Measurements from ENCODE around the gene PRPSAP2.

The PRPSAP2 gene

DNA sequence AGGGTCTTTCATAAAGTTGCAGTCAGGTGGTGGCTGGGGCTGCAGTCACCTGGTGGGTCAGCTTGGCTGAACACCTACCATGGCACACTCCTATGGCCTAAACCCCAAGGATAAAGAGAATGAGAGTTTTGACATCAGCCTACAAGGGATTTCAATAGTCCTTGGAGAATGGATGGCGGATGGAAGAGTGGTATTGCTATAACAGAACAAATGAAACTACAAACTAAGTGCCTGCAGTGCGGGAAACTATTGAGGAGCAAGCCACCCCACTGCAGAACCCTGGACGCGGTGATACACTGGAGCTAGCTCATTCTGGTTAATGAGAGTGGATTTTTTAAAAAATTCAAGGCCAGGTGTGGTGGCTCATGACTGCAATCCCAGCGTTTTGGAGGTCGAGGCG, 3.0 kb upstream of the PRPSAP2 start:
- H4K20me1 ChIP-seq (ENCODE audit: low read depth, low read length), result no peaks in the 10 kb centered on the region
- peak overlapping the region; percentile 75 for H3K4me2 ChIP-seq (ENCODE audit: low read depth, low read length, poor library complexity, severe bottlenecking)
- H3K9me2 ChIP-seq (replicated peaks; ENCODE audit: insufficient read depth, low read length), result no peaks in the 10 kb centered on the region
- no peaks in the 10 kb centered on the region for H3K36me3 ChIP-seq (ENCODE audit: low read length)
- no peaks in the 10 kb centered on the region for H3K27me3 ChIP-seq (ENCODE audit: low read length)
- H3K9me3 ChIP-seq (ENCODE audit: insufficient read depth, low read length), result no peaks in the 10 kb centered on the region
- no peak overlapping the region for H2AFZ ChIP-seq (ENCODE audit: low read depth, low read length, severe bottlenecking)
- peak overlapping the region; percentile 66 for H3K4me3 ChIP-seq (ENCODE audit: insufficient read depth, low read length, poor library complexity, severe bottlenecking)
- no peak overlapping the region for H3K27ac ChIP-seq (ENCODE audit: low read depth, low read length)
- no peak overlapping the region for H3K9ac ChIP-seq (ENCODE audit: low read length)
- peaks cover 34% of the 10 kb centered on the region for H3K79me2 ChIP-seq (ENCODE audit: insufficient read depth, low read length)
- peaks cover 13% of the 10 kb centered on the region for H3F3A ChIP-seq (ENCODE audit: insufficient read depth)
- TF ChIP-seq EZH2phosphoT487 (conservative IDR thresholded peaks at IDR 0.05; ENCODE audit: low read length), result no peak
- TF ChIP-seq, protein P1, sequence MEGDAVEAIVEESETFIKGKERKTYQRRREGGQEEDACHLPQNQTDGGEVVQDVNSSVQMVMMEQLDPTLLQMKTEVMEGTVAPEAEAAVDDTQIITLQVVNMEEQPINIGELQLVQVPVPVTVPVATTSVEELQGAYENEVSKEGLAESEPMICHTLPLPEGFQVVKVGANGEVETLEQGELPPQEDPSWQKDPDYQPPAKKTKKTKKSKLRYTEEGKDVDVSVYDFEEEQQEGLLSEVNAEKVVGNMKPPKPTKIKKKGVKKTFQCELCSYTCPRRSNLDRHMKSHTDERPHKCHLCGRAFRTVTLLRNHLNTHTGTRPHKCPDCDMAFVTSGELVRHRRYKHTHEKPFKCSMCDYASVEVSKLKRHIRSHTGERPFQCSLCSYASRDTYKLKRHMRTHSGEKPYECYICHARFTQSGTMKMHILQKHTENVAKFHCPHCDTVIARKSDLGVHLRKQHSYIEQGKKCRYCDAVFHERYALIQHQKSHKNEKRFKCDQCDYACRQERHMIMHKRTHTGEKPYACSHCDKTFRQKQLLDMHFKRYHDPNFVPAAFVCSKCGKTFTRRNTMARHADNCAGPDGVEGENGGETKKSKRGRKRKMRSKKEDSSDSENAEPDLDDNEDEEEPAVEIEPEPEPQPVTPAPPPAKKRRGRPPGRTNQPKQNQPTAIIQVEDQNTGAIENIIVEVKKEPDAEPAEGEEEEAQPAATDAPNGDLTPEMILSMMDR (IDR thresholded peaks at IDR 0.05; ENCODE audit: insufficient read depth, low read length, poor library complexity, severe bottlenecking), result no peak

DNA sequence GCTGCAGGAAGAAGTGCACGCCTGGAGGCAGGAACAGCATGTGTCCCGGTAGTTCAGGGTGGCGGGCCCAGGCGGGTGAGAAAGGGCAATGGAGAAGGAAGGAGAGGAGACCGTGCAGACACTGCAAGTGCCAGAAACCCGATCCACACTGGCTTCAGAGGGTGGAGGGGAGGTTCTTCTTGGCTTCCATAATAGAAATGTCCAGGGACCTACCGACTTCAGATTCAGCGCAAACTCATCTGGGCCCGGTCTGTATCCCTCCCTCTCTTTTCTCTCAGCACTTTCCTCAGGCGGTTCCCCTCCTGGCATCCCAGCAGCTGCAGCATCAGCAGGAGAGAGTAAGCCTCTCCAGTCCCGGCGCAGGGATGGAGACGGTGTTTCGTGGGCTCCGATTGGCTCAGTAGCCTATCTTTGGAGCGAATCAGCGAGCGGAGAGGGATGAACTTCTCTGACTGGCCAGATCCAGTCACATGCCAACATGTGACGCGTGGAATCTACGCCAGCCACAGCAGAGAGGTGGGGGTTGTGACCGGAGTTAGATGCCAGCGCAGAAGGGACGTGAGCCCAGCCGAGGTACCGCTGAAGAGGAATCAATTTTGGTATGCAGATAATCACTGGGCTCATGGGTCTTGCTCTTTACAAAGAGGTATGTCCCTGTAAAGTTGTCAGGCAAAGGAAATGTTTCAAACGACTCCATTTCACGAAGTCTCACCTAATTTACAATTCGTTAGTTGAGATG, 1.9 kb upstream of the PRPSAP2 start:
- no peaks in the 10 kb centered on the region for H4K20me1 ChIP-seq (ENCODE audit: low read depth, low read length)
- H3K27ac ChIP-seq (ENCODE audit: low read depth, low read length), result peak overlapping the region; percentile 64
- no peaks in the 10 kb centered on the region for H3K27me3 ChIP-seq (ENCODE audit: low read length)
- peaks cover 22% of the 10 kb centered on the region for H3F3A ChIP-seq (ENCODE audit: insufficient read depth)
- H3K9me2 ChIP-seq (replicated peaks; ENCODE audit: insufficient read depth, low read length), result no peaks in the 10 kb centered on the region
- peak overlapping the region; percentile 60 for H3K9ac ChIP-seq (ENCODE audit: low read length)
- peaks cover 44% of the 10 kb centered on the region for H3K79me2 ChIP-seq (ENCODE audit: insufficient read depth, low read length)
- H3K4me2 ChIP-seq (ENCODE audit: low read depth, low read length, poor library complexity, severe bottlenecking), result peak overlapping the region; percentile 75
- no peaks in the 10 kb centered on the region for H3K36me3 ChIP-seq (ENCODE audit: low read length)
- H3K4me3 ChIP-seq (ENCODE audit: insufficient read depth, low read length, poor library complexity, severe bottlenecking), result peak overlapping the region; percentile 66
- no peak for TF ChIP-seq EZH2phosphoT487 (conservative IDR thresholded peaks at IDR 0.05; ENCODE audit: low read length)
- TF ChIP-seq, protein P1 (IDR thresholded peaks at IDR 0.05; ENCODE audit: insufficient read depth, low read length, poor library complexity, severe bottlenecking), result no peak
- H2AFZ ChIP-seq (ENCODE audit: low read depth, low read length, severe bottlenecking), result peak overlapping the region; percentile 35
- H3K9me3 ChIP-seq (ENCODE audit: insufficient read depth, low read length), result no peaks in the 10 kb centered on the region

DNA sequence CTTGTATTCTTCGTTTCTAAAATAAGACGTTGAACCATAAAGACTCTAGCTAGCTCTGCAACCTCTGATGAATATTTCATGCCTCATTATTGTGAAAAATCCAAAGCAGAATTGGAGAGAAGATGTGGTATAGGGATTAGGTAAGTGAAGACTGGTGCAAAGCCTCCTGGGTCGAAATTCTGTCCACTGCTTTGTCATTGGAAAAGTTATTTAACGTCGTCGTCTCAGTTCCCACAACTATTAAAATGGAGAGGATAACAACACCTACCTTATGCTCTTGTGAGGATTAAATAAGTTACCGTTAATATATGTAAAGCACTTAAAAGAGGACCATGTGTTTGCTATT, 1.4 kb upstream of the PRPSAP2 start:
- Histone ChIP-seq H3F3A (ENCODE audit: insufficient read depth) (peaks cover 22% of the 10 kb centered on the region), H3K79me2 (ENCODE audit: insufficient read depth, low read length) (peaks cover 49% of the 10 kb centered on the region), H3K9me2 (replicated peaks; ENCODE audit: insufficient read depth, low read length) (no peaks in the 10 kb centered on the region), H3K9me3 (ENCODE audit: insufficient read depth, low read length) (no peaks in the 10 kb centered on the region), H3K9ac (ENCODE audit: low read length) (peak overlapping the region; percentile 60), H3K27me3 (ENCODE audit: low read length) (no peaks in the 10 kb centered on the region), H3K4me3 (ENCODE audit: insufficient read depth, low read length, poor library complexity, severe bottlenecking) (peak overlapping the region; percentile 66), H3K4me2 (ENCODE audit: low read depth, low read length, poor library complexity, severe bottlenecking) (peak overlapping the region; percentile 75), H4K20me1 (ENCODE audit: low read depth, low read length) (no peaks in the 10 kb centered on the region), H3K27ac (ENCODE audit: low read depth, low read length) (peak overlapping the region; percentile 64), H3K36me3 (ENCODE audit: low read length) (no peaks in the 10 kb centered on the region), H2AFZ (ENCODE audit: low read depth, low read length, severe bottlenecking) (no peak overlapping the region)
- TF ChIP-seq, protein P1 (IDR thresholded peaks at IDR 0.05; ENCODE audit: insufficient read depth, low read length, poor library complexity, severe bottlenecking), result no peak
- TF ChIP-seq EZH2phosphoT487 (conservative IDR thresholded peaks at IDR 0.05; ENCODE audit: low read length), result no peak

Measured in SU-DHL-6 (cell line).